Glomerular visceral epithelial cell (primary cell): Measurements from ENCODE around the gene LTF.
A peak's percentile ranks its signal among the peaks of the same experiment; 100 is the strongest.
"Not testable (repeated sequence)": the region's sequence is repeated elsewhere in the genome, so short reads cannot be mapped to it uniquely, and the experiment has no call there.

Experiments
- DNase-seq: peaks from one replicate; pipeline ENCODE4 v3.0.0-alpha.2; 2016; ENCODE audit errors: extremely low spot score

The LTF gene

DNA sequence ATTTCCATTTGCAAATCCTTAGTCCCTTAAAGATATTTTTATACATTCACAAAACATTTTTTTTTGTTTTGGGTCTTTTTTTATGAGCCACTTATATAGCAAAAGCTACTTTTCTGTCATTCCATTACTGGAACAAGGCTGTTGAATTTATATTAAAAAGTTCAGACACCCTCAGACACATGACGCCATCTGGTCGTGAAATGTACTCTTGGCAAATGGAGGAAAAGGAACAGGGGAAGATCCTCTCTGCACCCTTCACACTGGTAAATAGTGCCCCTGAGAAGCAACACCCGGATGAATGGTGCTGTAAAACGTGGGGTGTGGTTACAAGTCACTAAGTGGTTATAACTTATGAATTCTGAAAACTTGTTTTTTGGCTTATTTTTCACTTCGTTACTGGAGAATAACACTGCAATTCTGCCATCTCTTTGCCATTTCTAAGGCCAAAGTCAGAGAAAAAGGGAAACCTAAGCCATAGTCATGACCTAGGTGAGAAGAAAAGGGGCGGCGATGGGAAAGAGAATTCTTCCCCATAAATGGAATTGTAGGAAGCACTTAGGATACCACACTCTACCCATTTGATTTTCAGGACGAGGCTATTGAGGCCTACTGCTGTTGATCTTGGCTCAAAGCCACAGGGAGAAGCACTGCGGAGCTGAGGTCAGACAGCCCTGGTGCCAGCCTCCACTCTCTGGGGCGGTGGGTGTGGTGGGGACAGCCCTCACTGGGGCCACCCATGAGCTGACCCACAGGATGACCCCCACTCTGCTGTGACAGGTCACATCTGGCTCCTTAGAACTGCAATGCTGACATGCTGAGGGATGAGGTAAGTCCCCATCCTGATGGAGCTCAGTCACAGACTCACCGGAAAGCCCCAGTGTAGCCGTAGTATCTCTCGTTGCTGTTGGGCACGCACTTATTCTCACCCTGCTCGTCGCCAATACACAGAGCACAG, 21.9 kb downstream of the LTF start:
- no peak for DNase-seq

- no peak for DNase-seq
Measured at GRCh38 chr3:46440531-46441294, 24.0 kb downstream of the LTF start.

DNA sequence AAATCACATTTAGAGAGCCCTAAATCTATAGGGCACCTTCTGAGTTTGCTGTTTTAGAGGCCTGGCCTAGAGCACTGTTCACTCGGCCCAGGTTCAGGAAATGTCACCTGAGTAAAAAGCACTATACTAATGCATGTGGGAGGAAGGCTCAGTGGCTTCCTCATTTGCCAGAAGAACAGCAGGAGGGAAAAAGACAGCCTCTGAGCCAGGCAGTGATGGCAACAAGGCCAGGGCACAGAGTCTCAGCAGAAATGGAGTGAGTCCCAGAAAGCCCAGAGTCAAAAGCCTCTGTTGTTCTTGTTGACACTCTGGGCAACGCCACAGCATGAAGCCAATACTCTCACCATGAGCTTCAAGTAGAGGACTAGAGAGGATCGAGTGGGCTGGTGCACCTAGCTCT, 25.9 kb downstream of the LTF start:
- no peak for DNase-seq

GRCh38 chr3:46435081-46435726, 29.5 kb downstream of the LTF start:
- no peak for DNase-seq

GRCh38 chr3:46433841-46434240, 30.9 kb downstream of the LTF start:
- no peak for DNase-seq

- not testable (repeated sequence) for DNase-seq
Measured at GRCh38 chr3:46433118-46433517, 31.6 kb downstream of the LTF start.

GRCh38 chr3:46431905-46432304, 32.8 kb downstream of the LTF start:
- DNase-seq: not testable (repeated sequence)

DNA sequence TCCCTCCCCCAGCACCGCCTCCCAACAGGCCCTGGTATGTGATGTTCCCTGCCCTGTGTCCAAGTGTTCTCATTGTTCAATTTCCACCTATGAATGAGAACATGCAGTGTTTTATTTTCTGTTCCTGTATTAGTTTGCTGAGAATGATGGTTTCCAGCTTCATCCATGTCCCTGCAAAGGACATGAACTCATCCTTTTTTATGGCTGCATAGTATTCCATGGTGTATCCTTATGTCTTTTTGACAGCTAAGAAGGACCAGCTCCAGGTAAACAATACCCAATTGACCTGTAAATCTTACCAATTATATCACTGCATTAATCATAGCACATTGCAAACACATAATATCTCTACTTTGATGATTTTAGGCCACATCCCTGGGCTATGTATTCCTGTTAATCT, 33.8 kb downstream of the LTF start:
- DNase-seq: not testable (repeated sequence)

- DNase-seq: no peak
Measured at GRCh38 chr3:46429671-46430070, 35.0 kb downstream of the LTF start.

GRCh38 chr3:46429250-46429649, 35.5 kb downstream of the LTF start:
- no peak for DNase-seq

- DNase-seq: no peak
Measured at GRCh38 chr3:46427916-46428833, 36.5 kb downstream of the LTF start.

- not testable (repeated sequence) for DNase-seq
Measured at GRCh38 chr3:46427404-46427803, 37.3 kb downstream of the LTF start.

DNA sequence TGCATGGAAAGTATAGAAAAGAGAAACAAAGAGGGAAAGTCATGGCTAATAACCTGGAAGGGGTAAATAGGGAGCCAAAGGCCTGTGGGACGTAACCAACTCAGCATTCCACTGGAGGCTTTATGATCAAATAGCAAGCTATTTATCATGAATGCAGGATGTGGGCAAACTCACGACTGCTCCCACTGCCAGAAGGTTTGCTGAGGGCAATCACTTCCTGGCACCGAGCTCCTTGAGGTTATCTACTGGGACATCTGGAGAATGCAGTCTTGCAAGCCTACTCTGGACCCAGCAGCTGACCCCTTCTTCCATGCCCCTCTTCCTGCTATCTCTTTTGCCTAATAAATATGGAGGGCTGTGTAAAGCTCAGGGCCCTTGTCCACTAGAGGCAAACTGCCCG, 38.2 kb downstream of the LTF start:
- DNase-seq: not testable (repeated sequence)

- DNase-seq: peak; percentile 3
Measured at GRCh38 chr3:46423588-46423987, 41.1 kb downstream of the LTF start.

DNA sequence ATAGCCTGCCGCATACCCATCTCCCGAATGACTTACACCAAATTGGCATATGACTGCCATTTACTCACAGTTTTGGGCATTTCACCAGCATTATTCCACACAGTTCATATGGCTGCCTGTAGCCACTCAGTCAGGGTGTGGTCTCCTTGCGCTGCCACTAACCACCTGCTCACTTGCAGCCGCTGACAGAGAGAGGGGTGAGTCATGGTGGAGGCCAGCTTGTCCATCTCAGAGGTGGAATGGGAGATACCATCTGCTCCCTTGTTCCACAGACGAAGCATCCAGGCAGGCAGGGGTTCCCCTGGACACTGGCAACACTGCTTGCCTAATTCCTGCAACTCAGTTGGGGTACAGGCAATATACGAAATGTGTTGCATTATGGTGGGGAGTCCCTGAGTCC, 42.1 kb downstream of the LTF start:
- no peak for DNase-seq

DNA sequence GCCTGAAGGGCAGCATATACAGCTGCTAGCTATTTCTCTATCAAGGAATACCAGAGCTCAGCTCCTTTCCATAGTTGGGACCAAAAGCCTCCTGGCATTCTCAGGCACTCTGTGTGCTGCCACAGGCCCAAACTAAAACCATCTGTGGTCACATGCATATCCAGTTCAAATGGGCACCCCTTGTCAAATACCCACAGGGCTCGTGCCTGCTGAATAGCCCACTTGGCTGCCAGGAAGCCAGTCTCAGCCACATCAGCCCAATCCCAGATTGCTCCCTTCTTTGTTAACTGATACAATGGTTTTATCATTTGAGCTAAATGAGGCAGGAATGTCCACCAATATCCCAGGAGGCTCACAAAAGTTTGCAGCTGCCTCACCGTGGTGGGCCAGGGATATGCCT, 43.8 kb downstream of the LTF start:
- DNase-seq: no peak

- no peak for DNase-seq
Measured at GRCh38 chr3:46419816-46420215, 44.9 kb downstream of the LTF start.

- DNase-seq: no peak
Measured at GRCh38 chr3:46417841-46418611, 46.7 kb downstream of the LTF start.

GRCh38 chr3:46416811-46417510, 47.7 kb downstream of the LTF start:
- no peak for DNase-seq
